Measurements from ENCODE around the gene PITPNB. TPM values are rescaled to one million over a fixed set of nuclear protein-coding genes. Genes with fewer than 3 reads are reported as not detected.
A peak's percentile ranks its signal among the peaks of the same experiment; 100 is the strongest.

PITPNB gene
- polyA plus RNA-seq, 1 donor (not counting 4 experiments of a cell fraction or from before 2014, with no cell fraction given), result 81.6 TPM

DNA sequence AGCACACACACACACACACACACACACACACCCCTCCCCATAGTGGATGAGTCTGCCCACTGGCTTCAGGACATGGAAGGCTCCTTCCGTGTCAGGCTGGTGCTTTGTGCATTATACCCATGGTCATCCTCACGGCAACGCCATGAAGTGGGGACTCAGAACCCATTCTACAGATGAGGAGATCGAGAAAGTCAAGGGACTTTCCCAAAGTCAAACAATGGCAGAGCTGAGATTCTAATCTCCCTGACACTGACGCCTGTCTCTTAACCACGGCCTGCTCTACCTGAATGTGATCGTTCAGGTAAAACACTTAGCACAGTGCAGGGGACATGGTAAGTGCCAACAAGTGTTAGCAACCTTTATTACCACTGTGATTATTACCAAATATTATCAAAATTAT is 113.2 kb downstream of the PITPNB start:
- dilution Hi-C loops (cut with MboI; ENCODE audit: extremely low pct_ligation_motif_present, low sequenced_read_pairs), result no loop called here
- H4K20me1 ChIP-seq (ENCODE audit: control insufficient read depth, extremely low read depth, insufficient read depth, low read length), result no peaks in the 10 kb centered on the region

DNA sequence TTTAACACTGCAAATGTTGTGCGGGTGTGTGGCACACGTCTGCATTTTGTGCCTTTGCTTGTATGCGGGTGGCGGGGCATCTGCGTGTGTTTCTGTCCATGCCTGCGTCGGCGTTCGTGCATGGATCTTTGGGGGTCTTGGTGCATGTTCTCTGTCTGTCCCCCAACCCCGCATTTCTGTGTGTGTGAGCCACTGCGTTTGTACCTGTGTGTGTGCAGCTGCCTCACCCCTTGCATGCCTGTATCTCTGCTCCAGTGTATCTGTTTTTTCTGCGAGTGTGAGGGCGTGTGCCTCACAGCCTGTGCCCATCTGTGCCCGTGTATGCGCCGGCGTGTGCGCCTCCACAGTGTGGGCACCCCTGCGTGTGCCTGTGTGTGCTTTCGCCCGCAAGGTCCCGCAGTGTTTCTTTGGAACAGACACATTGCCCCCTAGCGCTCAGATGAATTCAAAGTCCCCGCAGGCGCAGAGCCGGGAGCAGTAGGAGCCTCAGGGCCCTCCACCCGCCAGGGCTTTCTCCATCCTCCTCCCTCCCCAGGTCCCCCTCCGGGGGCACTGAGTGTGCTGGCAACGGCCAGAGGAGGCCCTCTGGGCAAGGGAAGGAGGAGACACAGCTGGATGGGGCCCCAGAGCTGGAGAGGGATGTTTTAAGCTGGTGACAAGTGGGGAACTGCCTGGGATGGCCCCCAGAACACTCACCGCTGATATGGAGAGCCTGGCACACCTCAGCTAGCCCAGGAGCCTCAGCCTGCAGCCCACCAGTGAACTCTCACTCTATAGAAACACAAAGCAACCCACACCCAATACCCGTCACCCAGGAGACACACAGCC is 114.4 kb downstream of the PITPNB start:
- H3K4me3 ChIP-seq (ENCODE audit: control insufficient read depth in 2 of 3, extremely low read depth in 1 of 3, insufficient read depth in 2 of 3, low read depth in 1 of 3, low read length in 3 of 3), result no peak overlapping the region
- TF ChIP-seq, protein P1, sequence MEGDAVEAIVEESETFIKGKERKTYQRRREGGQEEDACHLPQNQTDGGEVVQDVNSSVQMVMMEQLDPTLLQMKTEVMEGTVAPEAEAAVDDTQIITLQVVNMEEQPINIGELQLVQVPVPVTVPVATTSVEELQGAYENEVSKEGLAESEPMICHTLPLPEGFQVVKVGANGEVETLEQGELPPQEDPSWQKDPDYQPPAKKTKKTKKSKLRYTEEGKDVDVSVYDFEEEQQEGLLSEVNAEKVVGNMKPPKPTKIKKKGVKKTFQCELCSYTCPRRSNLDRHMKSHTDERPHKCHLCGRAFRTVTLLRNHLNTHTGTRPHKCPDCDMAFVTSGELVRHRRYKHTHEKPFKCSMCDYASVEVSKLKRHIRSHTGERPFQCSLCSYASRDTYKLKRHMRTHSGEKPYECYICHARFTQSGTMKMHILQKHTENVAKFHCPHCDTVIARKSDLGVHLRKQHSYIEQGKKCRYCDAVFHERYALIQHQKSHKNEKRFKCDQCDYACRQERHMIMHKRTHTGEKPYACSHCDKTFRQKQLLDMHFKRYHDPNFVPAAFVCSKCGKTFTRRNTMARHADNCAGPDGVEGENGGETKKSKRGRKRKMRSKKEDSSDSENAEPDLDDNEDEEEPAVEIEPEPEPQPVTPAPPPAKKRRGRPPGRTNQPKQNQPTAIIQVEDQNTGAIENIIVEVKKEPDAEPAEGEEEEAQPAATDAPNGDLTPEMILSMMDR (optimal IDR thresholded peaks at IDR 0.05 in 1 of 3, IDR thresholded peaks at IDR 0.05 in 1 of 3, conservative IDR thresholded peaks at IDR 0.05 in 1 of 3; ENCODE audit: extremely low read depth in 1 of 3, insufficient read depth in 2 of 3, low read length in 3 of 3), result peak; percentile 44 to 76 (median 47)
- no peak for TF ChIP-seq EZH2 (IDR thresholded peaks at IDR 0.05; ENCODE audit: low read length)
- dilution Hi-C loops (cut with MboI; ENCODE audit: extremely low pct_ligation_motif_present, low sequenced_read_pairs), result no loop called here
- DNase-seq (ENCODE audit: low read depth, low spot score) (no peak), FAIRE-seq (peak; percentile 67)
- H3K4me1 ChIP-seq (ENCODE audit: control insufficient read depth, extremely low read depth, insufficient read depth, low read length), result peaks cover 18% of the 10 kb centered on the region
- H3K27me3 ChIP-seq (ENCODE audit: control insufficient read depth, extremely low read depth, insufficient read depth, low read length), result no peaks in the 10 kb centered on the region
- H3K36me3 ChIP-seq (ENCODE audit: control insufficient read depth in 2 of 2, extremely low read depth in 1 of 2, insufficient read depth in 2 of 2, low read length in 2 of 2), result no peaks in the 10 kb centered on the region
- peak overlapping the region; percentile 22 for H3K9ac ChIP-seq (ENCODE audit: control insufficient read depth, extremely low read depth, insufficient read depth, low read length)
- no peaks in the 10 kb centered on the region for H3K9me1 ChIP-seq (ENCODE audit: control insufficient read depth, extremely low read depth, insufficient read depth, low read length)
- no peaks in the 10 kb centered on the region for H3K9me3 ChIP-seq (ENCODE audit: control insufficient read depth, low read depth, low read length)
- H3K79me2 ChIP-seq (ENCODE audit: control insufficient read depth, insufficient read depth, low read length), result peaks cover 10% of the 10 kb centered on the region
- H4K20me1 ChIP-seq (ENCODE audit: control insufficient read depth, extremely low read depth, insufficient read depth, low read length), result no peaks in the 10 kb centered on the region
- peak overlapping the region; percentile 8 for H3K4me2 ChIP-seq (ENCODE audit: control insufficient read depth, extremely low read depth, insufficient read depth, low read depth, low read length)
- H3K27ac ChIP-seq (ENCODE audit: control insufficient read depth, insufficient read depth, low read length), result no peak overlapping the region
- H2AFZ ChIP-seq (ENCODE audit: control insufficient read depth, low read length), result no peak overlapping the region

More for the DNA sequence above, 113.2 kb downstream of the PITPNB start:
- Histone ChIP-seq H3K9me1 (ENCODE audit: control insufficient read depth, extremely low read depth, insufficient read depth, low read length) (no peaks in the 10 kb centered on the region), H3K36me3 (ENCODE audit: control insufficient read depth in 2 of 2, extremely low read depth in 1 of 2, insufficient read depth in 2 of 2, low read length in 2 of 2) (no peaks in the 10 kb centered on the region), H3K27me3 (ENCODE audit: control insufficient read depth, extremely low read depth, insufficient read depth, low read length) (no peaks in the 10 kb centered on the region), H3K4me2 (ENCODE audit: control insufficient read depth, extremely low read depth, insufficient read depth, low read depth, low read length) (no peak overlapping the region), H3K27ac (ENCODE audit: control insufficient read depth, insufficient read depth, low read length) (no peak overlapping the region), H3K9me3 (ENCODE audit: control insufficient read depth, low read depth, low read length) (no peaks in the 10 kb centered on the region), H3K79me2 (ENCODE audit: control insufficient read depth, insufficient read depth, low read length) (no peaks in the 10 kb centered on the region), H2AFZ (ENCODE audit: control insufficient read depth, low read length) (no peak overlapping the region), H3K9ac (ENCODE audit: control insufficient read depth, extremely low read depth, insufficient read depth, low read length) (no peak overlapping the region), H3K4me1 (ENCODE audit: control insufficient read depth, extremely low read depth, insufficient read depth, low read length) (peaks cover 18% of the 10 kb centered on the region), H3K4me3 (ENCODE audit: control insufficient read depth in 2 of 3, extremely low read depth in 1 of 3, insufficient read depth in 2 of 3, low read depth in 1 of 3, low read length in 3 of 3) (no peak overlapping the region)
- no peak for DNase-seq (ENCODE audit: low read depth, low spot score)
- no peak for FAIRE-seq
- no peak for TF ChIP-seq EZH2 (IDR thresholded peaks at IDR 0.05; ENCODE audit: low read length)

Measured in keratinocyte (primary cell).